Endothelial cell of umbilical vein (primary cell): ENCODE data around the gene LRRC8D. TPM values are rescaled to one million over a fixed set of nuclear protein-coding genes. Genes with fewer than 3 reads are reported as not detected.

Experiments
- BruUV-seq: library from RNA; stranded (reverse); fragments of 400-500 nt; replicated peaks from 2 replicates; lab custom pipeline; 2021; lab: Mats Ljungman, UMichigan
- CTCF ChIA-PET: fragments of 300-600, 350-600 bp; sonication (Branson Sonifier 250); formaldehyde crosslinking; loops from one replicate; lab custom pipeline; 2021; ENCODE audit warnings: antibody characterized with exemption, inconsistent platforms; lab: Charles Lee
- POLR2A ChIA-PET: fragments of 300-600, 350-600 bp; sonication (Branson Sonifier 250); formaldehyde crosslinking; loops from one replicate; lab custom pipeline; 2021; ENCODE audit warnings: antibody characterized with exemption, inconsistent platforms; lab: Charles Lee
- DNase-seq: peaks from one replicate; pipeline ENCODE4 v3.0.0-alpha.2; 2011; ENCODE audit warnings: low read depth, low spot score
- FAIRE-seq: peaks from 2 replicates; lab custom pipeline; 2011; peaks lifted over from hg19 to GRCh38; lab: Jason Lieb, UNC
- H2AFZ ChIP-seq: 2 replicates; pipeline ENCODE4 v1.6.0; 2012; ENCODE audit warnings: low read depth, low read length, control low read depth, inconsistent platforms
- H3K27ac ChIP-seq: 2 replicates; pipeline ENCODE4 v1.5.1; 2011; ENCODE audit warnings: low read depth, mild to moderate bottlenecking, control low read depth, low read length, moderate library complexity; ENCODE audit not compliant: insufficient read depth
- H3K27me3 ChIP-seq, 2 experiments: 2 replicates each; pipeline versions ENCODE4 v1.6.0 to v1.6.1; 2011; ENCODE audit warnings: low read length in 2 of 2, mixed read lengths in 1 of 2; ENCODE audit not compliant: control insufficient read depth in 2 of 2, insufficient read depth in 2 of 2
- H3K36me3 ChIP-seq, 2 experiments: 2 replicates in 1 of 2; 3 replicates in 1 of 2; pipeline ENCODE4 v1.5.1; 2011; ENCODE audit warnings: low read length in 2 of 2, mild to moderate bottlenecking in 1 of 2, moderate library complexity in 1 of 2; ENCODE audit not compliant: control insufficient read depth in 2 of 2, insufficient read depth in 2 of 2; ENCODE audit errors: extremely low read depth in 1 of 2
- H3K4me1 ChIP-seq: 3 replicates; pipeline ENCODE4 v1.5.1; 2011; ENCODE audit warnings: mild to moderate bottlenecking, low read length; ENCODE audit not compliant: control insufficient read depth, insufficient read depth; ENCODE audit errors: extremely low read depth
- H3K4me2 ChIP-seq: 2 replicates; pipeline ENCODE4 v1.6.1; 2011; ENCODE audit warnings: low read length, control low read depth, mixed read lengths; ENCODE audit not compliant: insufficient read depth
- H3K4me3 ChIP-seq, 3 experiments: fragments of 200-600 bp in 1 of 3; sonication (generic), shearing (Covaris generic) in 1 of 3; replicated peaks in 1 of 3; 2 replicates each; pipeline ENCODE4 v1.5.1; 2011 to 2016; ENCODE audit warnings: control low read depth in 3 of 3, low read length in 3 of 3, mild to moderate bottlenecking in 2 of 3, inconsistent platforms in 1 of 3, low read depth in 1 of 3, moderate library complexity in 1 of 3; ENCODE audit not compliant: insufficient read depth in 1 of 3
- H3K79me2 ChIP-seq: 2 replicates; pipeline ENCODE4 v1.6.0; 2012; ENCODE audit warnings: low read length, inconsistent platforms; ENCODE audit not compliant: control insufficient read depth, insufficient read depth
- H3K9ac ChIP-seq: replicated peaks from 2 replicates; pipeline ENCODE3; 2011; ENCODE audit warnings: low read length, control low read depth; ENCODE audit not compliant: insufficient read depth; ENCODE audit errors: extremely low read depth
- H3K9me1 ChIP-seq: replicated peaks from 3 replicates; pipeline ENCODE4 v1.6.0; 2011; ENCODE audit warnings: mild to moderate bottlenecking, low read length; ENCODE audit not compliant: control insufficient read depth, insufficient read depth; ENCODE audit errors: extremely low read depth
- H3K9me3 ChIP-seq: replicated peaks from 2 replicates; pipeline ENCODE4 v1.5.1; 2012; ENCODE audit warnings: low read length, inconsistent platforms; ENCODE audit not compliant: control insufficient read depth, insufficient read depth
- H4K20me1 ChIP-seq: replicated peaks from 2 replicates; pipeline ENCODE3; 2011; ENCODE audit warnings: mild to moderate bottlenecking, low read length; ENCODE audit not compliant: control insufficient read depth, insufficient read depth; ENCODE audit errors: extremely low read depth
- EZH2 ChIP-seq: IDR thresholded peaks from 2 replicates; pipeline ENCODE4 v1.6.1; 2012; ENCODE audit warnings: borderline replicate concordance, low read depth, mild to moderate bottlenecking, moderate library complexity, low read length, inconsistent platforms; ENCODE audit not compliant: severe bottlenecking
- FOS ChIP-seq: IDR thresholded peaks from 2 replicates; pipeline ENCODE4 v1.6.1; 2011; ENCODE audit warnings: mild to moderate bottlenecking, low read length, moderate library complexity, borderline replicate concordance; ENCODE audit not compliant: insufficient read depth
- GATA2 ChIP-seq: IDR thresholded peaks from 2 replicates; pipeline ENCODE4 v1.7.0; 2011; ENCODE audit warnings: low read depth, mild to moderate bottlenecking, moderate library complexity, mixed read lengths, low read length; ENCODE audit not compliant: insufficient read length, insufficient read depth
- JUN ChIP-seq: IDR thresholded peaks from 2 replicates; pipeline ENCODE4 v1.6.1; 2011; ENCODE audit warnings: borderline replicate concordance, low read depth; ENCODE audit not compliant: insufficient read length, insufficient read depth
- MYC ChIP-seq: IDR thresholded peaks from one replicate; pipeline ENCODE4 v1.6.1; 2011; ENCODE audit warnings: mild to moderate bottlenecking, low read depth, low read length
- POLR2A ChIP-seq: IDR thresholded peaks from 2 replicates; pipeline ENCODE4 v1.6.1; 2012; ENCODE audit warnings: low read depth, mild to moderate bottlenecking, control low read depth, low read length
- POLR2AphosphoS5 ChIP-seq: IDR thresholded peaks from 2 replicates; pipeline ENCODE4 v1.6.1; 2012; ENCODE audit warnings: low read depth, mild to moderate bottlenecking, control low read depth, low read length, moderate library complexity; ENCODE audit not compliant: insufficient read depth
- dilution Hi-C: fragments of 300-500 bp; cut with MboI; formaldehyde crosslinking; loops from one replicate; pipeline ENCODE4 v1.15.0; 2019; ENCODE audit warnings: low sequenced_read_pairs; ENCODE audit not compliant: extremely low pct_ligation_motif_present
- intact Hi-C: fragments of 100-400 bp; cut with micrococcal nuclease; formaldehyde crosslinking; loops from one replicate; pipeline ENCODE4 v1.10.0; 2022
- polyA plus RNA-seq, 4 experiments: library from polyadenylated mRNA; depleted of rRNA in 3 of 4; stranded (reverse) in 3 of 4; unstranded in 1 of 4; fragments of >200 nt; gene quantifications; 2 replicates each; pipeline versions ENCODE4 v1.2.1 to v1.2.3, GENCODE V29; 2011 to 2012; ENCODE audit warnings: missing spikeins in 1 of 4
- total RNA-seq: library from RNA; stranded (reverse); gene quantifications from 2 replicates; pipeline ENCODE4 v1.2.3, GENCODE V29; 2021
- TF ChIP-seq, protein P1 (sequence below): IDR thresholded peaks from 2 replicates; pipeline ENCODE4 v1.6.1; 2011; ENCODE audit not compliant: insufficient read depth, insufficient read length

LRRC8D gene
- total and polyA plus RNA-seq, 2 donors (not counting 3 experiments of a cell fraction or from before 2014, with no cell fraction given), result 31.9 to 37.7 TPM

DNA sequence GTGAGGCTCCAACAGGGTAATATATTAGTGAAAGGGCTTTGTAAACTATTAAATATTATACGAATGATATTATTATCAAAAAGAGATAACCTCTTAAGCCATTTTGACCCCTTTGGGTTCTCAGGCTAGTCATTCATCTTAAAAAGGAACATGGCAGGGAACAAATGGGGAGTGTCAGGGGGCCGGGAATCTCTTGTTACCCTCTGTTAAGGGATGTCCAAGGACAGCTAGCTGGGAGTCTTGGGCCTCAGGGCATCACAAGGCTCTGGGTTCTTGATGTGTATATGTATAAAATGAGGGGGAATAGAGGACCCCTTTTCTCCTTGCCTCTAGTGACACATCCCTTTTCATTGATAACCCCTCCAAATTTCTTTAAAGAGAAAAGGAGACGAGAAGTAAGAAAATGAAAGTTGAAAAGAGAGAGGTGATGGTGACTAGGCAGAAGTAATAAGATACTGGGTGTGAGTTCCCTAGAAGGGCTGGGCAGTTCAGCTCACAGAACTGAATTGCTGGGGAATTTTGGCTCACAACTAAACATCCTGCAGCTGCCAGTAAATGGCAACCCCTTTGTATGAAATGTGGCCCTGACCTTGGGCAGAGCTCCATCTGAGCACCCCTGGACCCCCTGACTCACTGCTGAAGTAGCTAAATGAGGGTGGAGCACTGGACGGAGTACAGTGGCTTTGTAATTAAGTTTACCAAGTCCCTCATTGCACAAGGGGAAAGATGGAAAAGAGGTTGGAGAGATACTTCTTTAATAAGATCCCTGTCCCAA is 154.1 kb downstream of the LRRC8D start:
- Histone ChIP-seq H3K9me1 (peaks cover 4% of the 10 kb centered on the region), H2AFZ (peak overlapping the region; percentile 33), H3K4me3 (no peak overlapping the region), H3K9ac (no peak overlapping the region), H3K27me3 (no peaks in the 10 kb centered on the region), H3K4me1 (peaks cover 19% of the 10 kb centered on the region), H3K9me3 (no peaks in the 10 kb centered on the region), H3K36me3 (no peaks in the 10 kb centered on the region), H3K27ac (no peak overlapping the region), H3K79me2 (no peaks in the 10 kb centered on the region), H4K20me1 (no peaks in the 10 kb centered on the region), H3K4me2 (peak overlapping the region; percentile 13)
- CTCF ChIA-PET, result interaction anchor here (0.5 to 2.4 kb wide), 6 partner anchors 8 to 170 kb away, joined by 3 to 11 read pairs (median 4); no protein-coding TSS in a partner anchor
- dilution Hi-C loops (no loop called here), intact Hi-C loops (no loop called here)
- BruUV-seq, result no TSS peak
- TF ChIP-seq EZH2, result no peak
- TF ChIP-seq, protein P1, sequence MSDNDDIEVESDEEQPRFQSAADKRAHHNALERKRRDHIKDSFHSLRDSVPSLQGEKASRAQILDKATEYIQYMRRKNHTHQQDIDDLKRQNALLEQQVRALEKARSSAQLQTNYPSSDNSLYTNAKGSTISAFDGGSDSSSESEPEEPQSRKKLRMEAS, result no peak
- no peak for TF ChIP-seq JUN
- TF ChIP-seq POLR2AphosphoS5, result no peak
- no peak for TF ChIP-seq GATA2
- no peak for TF ChIP-seq POLR2A
- POLR2A ChIA-PET, result no interaction called here
- FAIRE-seq, result peak; percentile 4
- DNase-seq, result peak; percentile 45

DNA sequence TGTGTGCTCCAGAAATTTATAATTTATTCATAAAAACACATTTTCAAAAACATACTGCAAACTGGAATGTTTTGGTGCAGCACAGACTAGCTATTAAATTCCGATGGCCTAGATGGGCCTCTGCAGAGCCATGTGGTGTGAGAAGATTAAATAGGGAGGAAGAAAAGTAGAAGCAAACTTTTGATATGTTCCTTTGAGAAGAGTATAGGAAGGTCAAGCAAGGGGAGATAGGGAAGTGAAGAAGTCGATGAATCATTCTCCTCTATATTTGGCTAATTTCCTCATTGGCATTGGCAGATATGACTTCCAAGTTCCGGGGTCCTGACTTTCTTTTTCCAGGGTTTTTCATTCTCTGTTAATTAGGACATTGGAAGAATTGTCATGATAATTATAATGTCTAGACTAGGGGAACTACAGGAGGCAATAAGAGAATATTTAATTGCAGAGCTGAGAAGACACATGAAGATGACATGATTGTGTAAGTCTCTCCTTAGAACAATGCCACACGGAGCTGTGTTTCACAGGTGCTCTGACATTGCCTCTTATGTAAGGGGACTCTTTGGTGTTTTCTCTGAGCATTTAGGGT is 154.8 kb downstream of the LRRC8D start:
- Histone ChIP-seq H3K4me2 (peak overlapping the region; percentile 13), H3K4me3 (no peak overlapping the region), H3K9me1 (peaks cover 4% of the 10 kb centered on the region), H3K27me3 (no peaks in the 10 kb centered on the region), H3K4me1 (peaks cover 19% of the 10 kb centered on the region), H3K9me3 (no peaks in the 10 kb centered on the region), H3K79me2 (no peaks in the 10 kb centered on the region), H4K20me1 (no peaks in the 10 kb centered on the region), H3K27ac (no peak overlapping the region), H2AFZ (no peak overlapping the region), H3K9ac (no peak overlapping the region), H3K36me3 (no peaks in the 10 kb centered on the region)
- dilution Hi-C loops (no loop called here), intact Hi-C loops (no loop called here)
- TF ChIP-seq FOS (peak; percentile 17), JUN (no peak), GATA2 (no peak), POLR2A (no peak), MYC (no peak)
- no TSS peak for BruUV-seq
- ChIA-PET CTCF (interaction anchor here (0.5 to 2.4 kb wide), 7 partner anchors 8 to 171 kb away, joined by 3 to 11 read pairs (median 4); partner anchors contain the start of gene LRRC8D), POLR2A (no interaction called here)
- DNase-seq, result peak; percentile 14
- peak; percentile 38 for FAIRE-seq
